ENCODE results near the gene TCHP.
A peak's percentile ranks its signal among the peaks of the same experiment; 100 is the strongest.

TCHP gene

GRCh38 chr12:109878749-109879148, 21.3 kb upstream of the TCHP start:
- H3K27me3 ChIP-seq (ENCODE audit: control insufficient read depth in 5 of 5, insufficient read depth in 4 of 5, low read length in 5 of 5) = no peaks in the 10 kb centered on the region
- no peak overlapping the region for H3K27ac ChIP-seq (ENCODE audit: low read depth, low read length)
- H3K36me3 ChIP-seq (ENCODE audit: control insufficient read depth in 5 of 5, insufficient read depth in 5 of 5, low read length in 5 of 5) = no peaks in the 10 kb centered on the region
- no peaks in the 10 kb centered on the region for H3K9me3 ChIP-seq (ENCODE audit: control insufficient read depth in 5 of 5, low read length in 5 of 5)
- H3K4me3 ChIP-seq (ENCODE audit: low read depth in 1 of 5, low read length in 5 of 5) = peak overlapping the region; percentile 82 to 92 (median 87)
- peaks cover 7 to 31% (median 24%) of the 10 kb centered on the region in 5 donors for H3K4me1 ChIP-seq (ENCODE audit: control insufficient read depth in 5 of 5, insufficient read depth in 5 of 5, low read length in 5 of 5)
- H3K9ac ChIP-seq (ENCODE audit: low read length in 5 of 5) = peak overlapping the region in 3 of 5 donors; percentile 5 to 97 (median 77)

GRCh38 chr12:109879351-109880042, 20.6 kb upstream of the TCHP start:
- peak overlapping the region; percentile 77 to 97 (median 91) for H3K9ac ChIP-seq (ENCODE audit: low read length in 5 of 5)
- H3K4me1 ChIP-seq (ENCODE audit: control insufficient read depth in 5 of 5, insufficient read depth in 5 of 5, low read length in 5 of 5) = peaks cover 7 to 31% (median 24%) of the 10 kb centered on the region in 5 donors
- H3K9me3 ChIP-seq (ENCODE audit: control insufficient read depth in 5 of 5, low read length in 5 of 5) = no peaks in the 10 kb centered on the region
- peak overlapping the region; percentile 82 to 92 (median 87) for H3K4me3 ChIP-seq (ENCODE audit: low read depth in 1 of 5, low read length in 5 of 5)
- H3K27ac ChIP-seq (ENCODE audit: low read depth, low read length) = peak overlapping the region; percentile 48
- H3K27me3 ChIP-seq (ENCODE audit: control insufficient read depth in 5 of 5, insufficient read depth in 4 of 5, low read length in 5 of 5) = no peaks in the 10 kb centered on the region
- no peaks in the 10 kb centered on the region for H3K36me3 ChIP-seq (ENCODE audit: control insufficient read depth in 5 of 5, insufficient read depth in 5 of 5, low read length in 5 of 5)

GRCh38 chr12:109880043-109880931, 19.8 kb upstream of the TCHP start, which contains the start of gene GLTP:
TSS of gene GLTP (minus strand) at chr12:109880541. CDS start at chr12:109880374, 167 bp downstream.
- Histone ChIP-seq H3K4me1 (ENCODE audit: control insufficient read depth in 5 of 5, insufficient read depth in 5 of 5, low read length in 5 of 5) (peaks cover 7 to 31% (median 24%) of the 10 kb centered on the region in 5 donors), H3K36me3 (ENCODE audit: control insufficient read depth in 5 of 5, insufficient read depth in 5 of 5, low read length in 5 of 5) (no peaks in the 10 kb centered on the region), H3K27me3 (ENCODE audit: control insufficient read depth in 5 of 5, insufficient read depth in 4 of 5, low read length in 5 of 5) (no peaks in the 10 kb centered on the region), H3K4me3 (ENCODE audit: low read depth in 1 of 5, low read length in 5 of 5) (peak within 1 kb of the TSS; percentile 82 to 92 (median 87)), H3K9me3 (ENCODE audit: control insufficient read depth in 5 of 5, low read length in 5 of 5) (no peaks in the 10 kb centered on the region), H3K9ac (ENCODE audit: low read length in 5 of 5) (peak within 1 kb of the TSS; percentile 77 to 97 (median 91)), H3K27ac (ENCODE audit: low read depth, low read length) (peak within 1 kb of the TSS; percentile 48)

GRCh38 chr12:109880938-109881337, 19.1 kb upstream of the TCHP start:
- Histone ChIP-seq H3K9me3 (ENCODE audit: control insufficient read depth in 5 of 5, low read length in 5 of 5) (no peaks in the 10 kb centered on the region), H3K27ac (ENCODE audit: low read depth, low read length) (no peak overlapping the region), H3K36me3 (ENCODE audit: control insufficient read depth in 5 of 5, insufficient read depth in 5 of 5, low read length in 5 of 5) (no peaks in the 10 kb centered on the region), H3K4me3 (ENCODE audit: low read depth in 1 of 5, low read length in 5 of 5) (peak overlapping the region; percentile 62 to 71 (median 70)), H3K9ac (ENCODE audit: low read length in 5 of 5) (peak overlapping the region in 4 of 5 donors; percentile 70 to 85 (median 76)), H3K4me1 (ENCODE audit: control insufficient read depth in 5 of 5, insufficient read depth in 5 of 5, low read length in 5 of 5) (peaks cover 7 to 31% (median 24%) of the 10 kb centered on the region in 5 donors), H3K27me3 (ENCODE audit: control insufficient read depth in 5 of 5, insufficient read depth in 4 of 5, low read length in 5 of 5) (no peaks in the 10 kb centered on the region)

GRCh38 chr12:109881752-109882151, 18.3 kb upstream of the TCHP start:
- no peak overlapping the region for H3K27ac ChIP-seq (ENCODE audit: low read depth, low read length)
- no peaks in the 10 kb centered on the region for H3K36me3 ChIP-seq (ENCODE audit: control insufficient read depth in 5 of 5, insufficient read depth in 5 of 5, low read length in 5 of 5)
- H3K27me3 ChIP-seq (ENCODE audit: control insufficient read depth in 5 of 5, insufficient read depth in 4 of 5, low read length in 5 of 5) = peaks cover 0 to 2% (median 0%) of the 10 kb centered on the region in 5 donors
- H3K4me1 ChIP-seq (ENCODE audit: control insufficient read depth in 5 of 5, insufficient read depth in 5 of 5, low read length in 5 of 5) = peaks cover 7 to 31% (median 24%) of the 10 kb centered on the region in 5 donors
- H3K4me3 ChIP-seq (ENCODE audit: low read depth in 1 of 5, low read length in 5 of 5) = no peak overlapping the region
- H3K9ac ChIP-seq (ENCODE audit: low read length in 5 of 5) = no peak overlapping the region
- no peaks in the 10 kb centered on the region for H3K9me3 ChIP-seq (ENCODE audit: control insufficient read depth in 5 of 5, low read length in 5 of 5)

- Histone ChIP-seq H3K9ac (ENCODE audit: low read length in 5 of 5) (no peak overlapping the region), H3K9me3 (ENCODE audit: control insufficient read depth in 5 of 5, low read length in 5 of 5) (no peaks in the 10 kb centered on the region), H3K27me3 (ENCODE audit: control insufficient read depth in 5 of 5, insufficient read depth in 4 of 5, low read length in 5 of 5) (peaks cover 0 to 2% (median 0%) of the 10 kb centered on the region in 5 donors), H3K4me3 (ENCODE audit: low read depth in 1 of 5, low read length in 5 of 5) (no peak overlapping the region), H3K36me3 (ENCODE audit: control insufficient read depth in 5 of 5, insufficient read depth in 5 of 5, low read length in 5 of 5) (no peaks in the 10 kb centered on the region), H3K4me1 (ENCODE audit: control insufficient read depth in 5 of 5, insufficient read depth in 5 of 5, low read length in 5 of 5) (peaks cover 10 to 33% (median 28%) of the 10 kb centered on the region in 5 donors), H3K27ac (ENCODE audit: low read depth, low read length) (no peak overlapping the region)
These were observed 16.6 kb upstream of the TCHP start for GRCh38 chr12:109883461-109883860.

GRCh38 chr12:109885616-109886015, 14.5 kb upstream of the TCHP start:
- Histone ChIP-seq H3K36me3 (ENCODE audit: control insufficient read depth in 5 of 5, insufficient read depth in 5 of 5, low read length in 5 of 5) (no peaks in the 10 kb centered on the region), H3K4me1 (ENCODE audit: control insufficient read depth in 5 of 5, insufficient read depth in 5 of 5, low read length in 5 of 5) (peaks cover 3 to 29% (median 20%) of the 10 kb centered on the region in 5 donors), H3K9me3 (ENCODE audit: control insufficient read depth in 5 of 5, low read length in 5 of 5) (no peaks in the 10 kb centered on the region), H3K9ac (ENCODE audit: low read length in 5 of 5) (no peak overlapping the region), H3K27ac (ENCODE audit: low read depth, low read length) (no peak overlapping the region), H3K4me3 (ENCODE audit: low read depth in 1 of 5, low read length in 5 of 5) (no peak overlapping the region), H3K27me3 (ENCODE audit: control insufficient read depth in 5 of 5, insufficient read depth in 4 of 5, low read length in 5 of 5) (peaks cover 0 to 3% (median 0%) of the 10 kb centered on the region in 5 donors)

GRCh38 chr12:109888179-109889020, 11.7 kb upstream of the TCHP start:
- H3K4me1 ChIP-seq (ENCODE audit: control insufficient read depth in 5 of 5, insufficient read depth in 5 of 5, low read length in 5 of 5) = peaks cover 0 to 23% (median 15%) of the 10 kb centered on the region in 5 donors
- peak overlapping the region in 1 of 5 donors; percentile 39 for H3K9ac ChIP-seq (ENCODE audit: low read length in 5 of 5)
- H3K27ac ChIP-seq (ENCODE audit: low read depth, low read length) = peak overlapping the region; percentile 41
- H3K27me3 ChIP-seq (ENCODE audit: control insufficient read depth in 5 of 5, insufficient read depth in 4 of 5, low read length in 5 of 5) = peaks cover 0 to 8% (median 4%) of the 10 kb centered on the region in 5 donors
- H3K9me3 ChIP-seq (ENCODE audit: control insufficient read depth in 5 of 5, low read length in 5 of 5) = no peaks in the 10 kb centered on the region
- H3K36me3 ChIP-seq (ENCODE audit: control insufficient read depth in 5 of 5, insufficient read depth in 5 of 5, low read length in 5 of 5) = no peaks in the 10 kb centered on the region
- H3K4me3 ChIP-seq (ENCODE audit: low read depth in 1 of 5, low read length in 5 of 5) = peak overlapping the region in 1 of 5 donors; percentile 7

GRCh38 chr12:109890620-109891170, 9.4 kb upstream of the TCHP start:
- no peaks in the 10 kb centered on the region for H3K9me3 ChIP-seq (ENCODE audit: control insufficient read depth in 5 of 5, low read length in 5 of 5)
- H3K27ac ChIP-seq (ENCODE audit: low read depth, low read length) = no peak overlapping the region
- no peak overlapping the region for H3K9ac ChIP-seq (ENCODE audit: low read length in 5 of 5)
- peaks cover 0 to 23% (median 15%) of the 10 kb centered on the region in 5 donors for H3K4me1 ChIP-seq (ENCODE audit: control insufficient read depth in 5 of 5, insufficient read depth in 5 of 5, low read length in 5 of 5)
- H3K27me3 ChIP-seq (ENCODE audit: control insufficient read depth in 5 of 5, insufficient read depth in 4 of 5, low read length in 5 of 5) = peaks cover 0 to 8% (median 4%) of the 10 kb centered on the region in 5 donors
- H3K4me3 ChIP-seq (ENCODE audit: low read depth in 1 of 5, low read length in 5 of 5) = no peak overlapping the region
- H3K36me3 ChIP-seq (ENCODE audit: control insufficient read depth in 5 of 5, insufficient read depth in 5 of 5, low read length in 5 of 5) = no peaks in the 10 kb centered on the region

All from subcutaneous abdominal adipose tissue (tissue), 5 donors.